Left kidney (tissue), 8 donors: ENCODE results near the gene TRIM3. TPM values are rescaled to one million over a fixed set of nuclear protein-coding genes. Genes with fewer than 3 reads are reported as not detected.
"Not testable (repeated sequence)": the region's sequence is repeated elsewhere in the genome, so short reads cannot be mapped to it uniquely, and the experiment has no call there.

Experiments
- DNase-seq: peaks from one replicate; pipeline ENCODE4 v3.0.0-alpha.2; 2013
- long read RNA-seq, 8 donors: transcript quantifications; one replicate each; lab custom pipeline, GENCODE V29; 2026
- polyA plus RNA-seq: library from polyadenylated mRNA; unstranded; fragments of 120-200 nt; gene quantifications from one replicate; pipeline ENCODE4 v1.2.1, GENCODE V29; 2013; ENCODE audit not compliant: insufficient read length

Gene TRIM3
- polyA plus RNA-seq = 26.5 TPM
- long read RNA-seq, donor 1, partial matches to known transcripts = 0 of 3 reads
- long read RNA-seq, donor 1, other reads (novel, unspliced or antisense) = 0 of 3 reads
- long read RNA-seq, donor 2, partial matches to known transcripts = 0 of 2 reads
- long read RNA-seq, donor 2, other reads (novel, unspliced or antisense) = 0 of 2 reads
- long read RNA-seq, donor 3, transcript TRIM3-201 (12 exons, 2,879 nt) = major isoform, 5 of 33 reads
- long read RNA-seq, donor 3, partial matches to known transcripts = 28 of 33 reads
- long read RNA-seq, donor 3, other reads (novel, unspliced or antisense) = 0 of 33 reads
- long read RNA-seq, donor 4, full-length matches to known transcripts = 1 of 21 reads
- long read RNA-seq, donor 4, partial matches to known transcripts = 20 of 21 reads
- long read RNA-seq, donor 4, other reads (novel, unspliced or antisense) = 0 of 21 reads
- long read RNA-seq, donor 5, partial matches to known transcripts = 0 of 3 reads
- long read RNA-seq, donor 5, other reads (novel, unspliced or antisense) = 0 of 3 reads
- long read RNA-seq, donor 6, partial matches to known transcripts = 56 of 56 reads
- long read RNA-seq, donor 6, other reads (novel, unspliced or antisense) = 0 of 56 reads
- long read RNA-seq, donor 7, partial matches to known transcripts = 0 of 3 reads
- long read RNA-seq, donor 7, other reads (novel, unspliced or antisense) = 0 of 3 reads
- long read RNA-seq, donor 8 = 0 reads

DNA sequence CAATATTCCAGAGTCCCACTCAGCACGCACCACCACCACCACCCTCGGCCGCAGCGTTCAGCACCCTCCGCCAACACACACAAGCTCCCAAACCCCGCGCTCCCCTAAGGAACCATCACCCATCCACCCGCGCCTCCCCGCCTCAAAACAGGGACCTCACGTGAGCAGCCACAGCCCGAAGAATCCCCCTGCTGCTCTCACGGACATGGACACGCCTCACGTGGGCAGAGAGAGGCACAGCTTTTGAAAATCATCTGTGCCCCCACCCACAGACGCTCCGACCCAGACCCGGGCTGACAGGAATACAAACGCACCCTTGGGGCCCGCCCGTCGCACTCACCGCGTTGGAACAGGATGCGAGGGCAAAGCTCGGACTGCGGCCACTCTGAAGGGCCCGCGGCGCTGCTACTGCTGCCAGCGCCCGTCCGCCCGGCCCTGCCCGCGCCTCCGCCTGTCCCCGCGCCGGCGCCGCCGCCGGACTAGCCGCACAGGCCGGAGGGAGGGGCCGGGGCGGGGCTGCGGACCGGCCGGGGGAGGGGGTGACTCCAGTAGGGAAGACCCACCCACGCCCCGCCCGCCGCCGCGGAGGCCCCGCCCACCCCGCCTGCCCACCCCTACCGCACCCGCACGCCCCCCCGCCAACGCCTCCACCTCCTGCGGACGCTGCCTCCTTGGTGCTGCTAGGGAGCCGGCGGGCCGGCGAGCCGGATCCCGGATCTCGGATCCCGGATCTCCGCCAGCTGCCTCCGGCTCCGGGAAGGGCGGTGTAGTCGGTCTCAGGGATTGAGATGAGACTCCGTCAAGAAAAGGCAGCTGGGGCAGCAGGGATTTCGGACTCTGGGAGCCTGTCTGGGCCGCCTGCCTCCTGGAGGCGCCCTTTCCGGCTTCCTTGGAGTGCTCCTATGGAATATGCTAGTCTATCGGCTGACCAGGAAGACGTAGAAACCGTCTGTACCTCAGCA, at the start of gene TRIM3:
Gene TRIM3, minus strand, starts transcription at position 491 of the 962 bp plus-strand sequence. CDS start 8,246 bp downstream, outside the sequence.
- peak; percentile 88 for DNase-seq

DNA sequence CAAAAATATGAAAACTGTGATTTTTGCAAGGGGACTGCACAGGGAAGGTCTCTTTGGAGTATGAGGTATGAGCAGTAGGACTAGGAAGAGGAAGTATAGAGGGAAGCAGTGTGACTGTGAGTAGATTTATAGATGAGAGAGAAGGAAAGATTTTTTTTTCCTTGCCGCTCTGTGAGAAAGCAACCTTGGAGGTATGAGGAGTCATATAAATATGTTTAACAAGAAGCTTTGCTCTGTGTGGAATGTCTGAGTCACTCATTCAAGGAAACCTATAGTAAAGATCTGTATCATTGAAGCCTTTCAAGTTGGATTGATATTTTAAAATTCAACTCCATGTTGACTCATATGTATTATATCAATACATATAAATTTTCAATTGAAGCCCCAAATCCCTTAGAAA, 49.5 kb upstream of the TRIM3 start:
- no peak for DNase-seq

- DNase-seq = not testable (repeated sequence)
Measured at GRCh38 chr11:6521946-6522345, 48.2 kb upstream of the TRIM3 start.

GRCh38 chr11:6520265-6520664, 46.5 kb upstream of the TRIM3 start:
- no peak for DNase-seq

DNA sequence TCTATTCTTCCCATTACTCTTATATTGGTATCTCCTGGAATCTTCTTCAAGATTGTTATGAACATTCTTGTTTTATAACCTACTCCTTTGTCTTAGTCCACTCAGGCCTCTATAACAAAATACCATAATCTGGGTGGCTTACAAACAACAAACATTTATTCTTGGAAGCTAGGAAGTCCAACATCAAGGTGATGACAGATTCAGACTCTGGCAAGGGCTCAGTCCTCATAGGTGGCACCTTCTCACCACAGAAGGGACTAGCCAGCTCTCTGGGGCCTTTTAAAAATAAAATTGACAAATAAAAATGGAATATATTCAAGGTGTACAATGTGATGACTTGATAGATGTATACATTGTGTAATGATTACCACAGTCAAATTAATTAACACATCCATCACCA, 43.1 kb upstream of the TRIM3 start:
- no peak for DNase-seq

GRCh38 chr11:6505577-6506240, 32.0 kb upstream of the TRIM3 start:
- peak; percentile 51 for DNase-seq

- no peak for DNase-seq
Measured at GRCh38 chr11:6504166-6504565, 30.4 kb upstream of the TRIM3 start.

GRCh38 chr11:6502382-6502781, 28.6 kb upstream of the TRIM3 start:
- DNase-seq = no peak

DNA sequence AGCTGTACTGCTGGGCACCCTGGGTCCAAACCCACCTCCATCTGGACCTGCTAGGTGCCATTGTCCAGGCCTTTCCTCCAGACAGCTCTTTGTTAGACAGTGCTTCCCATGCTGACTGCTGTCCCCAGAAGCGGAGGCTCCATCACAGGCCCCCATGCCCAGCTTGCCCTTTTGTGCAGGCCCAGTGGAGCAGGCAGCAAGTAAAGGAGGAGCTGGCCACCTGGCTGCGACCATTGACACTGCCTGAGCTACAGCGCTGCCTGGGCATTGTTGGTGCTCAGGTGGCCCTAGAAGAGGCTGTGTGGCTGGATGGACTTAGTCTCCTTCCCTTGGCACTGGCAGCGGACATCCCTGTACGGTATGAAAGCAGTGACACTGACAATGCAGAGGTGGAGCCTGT, 24.8 kb upstream of the TRIM3 start:
- DNase-seq = no peak

- DNase-seq = no peak
Measured at GRCh38 chr11:6498121-6498520, 24.4 kb upstream of the TRIM3 start.

DNA sequence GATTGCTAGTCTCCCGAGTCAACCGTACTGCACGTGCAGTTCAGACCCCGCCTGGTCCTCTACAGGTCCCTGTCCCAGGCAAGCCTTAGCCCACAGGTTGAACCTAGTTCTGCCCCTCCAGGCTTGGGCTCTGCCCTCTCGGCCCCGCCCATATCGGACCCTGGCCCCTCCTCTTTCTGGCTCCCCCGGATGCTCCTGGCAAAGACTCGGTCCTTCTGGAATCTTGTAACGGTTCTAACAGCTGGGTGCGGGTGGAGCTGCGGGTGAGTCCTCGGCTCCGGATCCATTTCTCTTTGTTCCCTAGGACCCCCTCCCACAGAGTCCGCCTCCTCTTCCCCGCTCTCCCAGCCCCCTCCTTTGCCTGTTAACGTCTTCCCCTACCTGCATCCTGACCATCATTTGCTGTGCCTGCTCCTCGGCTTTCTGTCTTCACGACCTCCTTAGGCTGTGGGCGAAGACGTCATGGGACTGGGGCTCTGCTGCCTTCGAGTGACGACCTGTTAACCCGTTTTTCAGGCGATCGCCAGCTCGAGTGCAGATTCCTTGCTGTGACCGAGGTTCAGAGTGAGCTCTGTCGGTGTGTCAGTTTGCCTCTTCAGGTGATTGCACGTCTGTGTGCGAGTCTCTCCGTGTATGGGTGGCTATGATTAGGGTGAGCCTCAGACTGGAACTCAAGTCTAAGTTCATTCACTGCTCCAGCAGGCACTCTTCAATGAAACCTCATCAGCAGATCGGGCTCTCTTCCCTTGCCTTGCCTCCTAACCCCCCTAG, 23.5 kb upstream of the TRIM3 start, which contains the start of gene DNHD1:
Gene DNHD1, plus strand, starts transcription at position 212 of the 771 bp plus-strand sequence. CDS start 936 bp downstream, outside the sequence.
- DNase-seq = no peak

DNA sequence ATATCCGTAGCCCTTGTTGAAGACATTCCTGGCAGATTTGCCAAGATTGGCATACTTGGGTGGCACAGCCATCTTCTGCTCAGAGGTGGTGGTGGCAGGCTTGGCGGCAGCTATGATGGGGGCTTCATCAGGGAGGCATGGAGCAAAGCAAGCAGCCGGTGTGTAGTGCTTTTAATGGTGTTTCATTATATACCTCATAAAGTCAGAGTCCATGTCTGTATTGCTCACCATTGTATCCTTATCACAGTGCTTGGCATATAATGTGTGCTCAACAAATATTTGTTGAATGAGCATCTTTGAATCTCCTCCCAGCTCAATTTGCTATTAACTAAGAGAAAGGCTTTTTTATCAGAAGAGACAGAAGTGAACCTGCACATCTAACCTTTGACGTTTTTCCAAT, 15.6 kb upstream of the TRIM3 start:
- DNase-seq = no peak

DNA sequence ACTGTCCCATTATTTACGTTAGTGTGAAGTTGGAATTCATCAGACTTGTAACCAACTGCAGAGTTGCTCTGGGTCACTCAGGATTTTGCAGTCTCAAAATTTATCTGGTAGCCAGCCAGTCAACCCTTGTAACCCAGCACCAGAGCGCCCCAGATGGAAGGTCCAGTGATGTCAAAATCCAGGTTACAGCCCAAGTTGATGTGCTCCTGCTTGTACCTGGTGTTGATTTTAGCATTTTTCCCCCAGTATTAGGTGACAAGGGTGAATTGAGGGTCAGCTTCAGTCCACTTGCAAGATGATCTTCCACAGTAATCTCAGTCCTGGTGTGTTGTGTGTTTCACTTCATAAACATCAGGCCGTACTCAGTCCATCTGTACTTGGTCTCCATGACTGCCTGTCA, 15.1 kb upstream of the TRIM3 start:
- DNase-seq = no peak

- no peak for DNase-seq
Measured at GRCh38 chr11:6488342-6488741, 14.6 kb upstream of the TRIM3 start.

DNA sequence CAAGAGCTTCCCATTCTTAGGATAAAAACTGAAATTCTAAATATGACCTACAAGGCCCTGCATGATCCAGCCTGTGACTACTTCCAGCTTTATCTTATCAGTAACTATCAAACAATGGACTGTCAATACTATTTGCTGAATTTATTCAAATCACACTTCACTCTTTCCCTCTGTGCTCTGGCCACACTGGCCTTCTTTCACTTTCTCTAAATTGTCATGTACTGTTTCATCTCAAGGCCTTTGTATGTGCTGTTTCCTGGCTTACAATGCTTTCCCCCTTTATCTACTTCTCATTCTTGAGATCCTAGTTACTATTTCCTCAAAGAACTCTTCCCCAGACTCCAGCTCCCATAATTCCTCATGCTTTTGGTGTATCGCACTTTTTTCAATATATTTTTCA, 13.2 kb upstream of the TRIM3 start:
- DNase-seq = no peak

GRCh38 chr11:6486256-6486655, 12.5 kb upstream of the TRIM3 start:
- DNase-seq = no peak

GRCh38 chr11:6485661-6486060, 11.9 kb upstream of the TRIM3 start:
- DNase-seq = no peak

- no peak for DNase-seq
Measured at GRCh38 chr11:6483015-6483414, 9.3 kb upstream of the TRIM3 start.

- no peak for DNase-seq
Measured at GRCh38 chr11:6482441-6482840, 8.7 kb upstream of the TRIM3 start.

DNA sequence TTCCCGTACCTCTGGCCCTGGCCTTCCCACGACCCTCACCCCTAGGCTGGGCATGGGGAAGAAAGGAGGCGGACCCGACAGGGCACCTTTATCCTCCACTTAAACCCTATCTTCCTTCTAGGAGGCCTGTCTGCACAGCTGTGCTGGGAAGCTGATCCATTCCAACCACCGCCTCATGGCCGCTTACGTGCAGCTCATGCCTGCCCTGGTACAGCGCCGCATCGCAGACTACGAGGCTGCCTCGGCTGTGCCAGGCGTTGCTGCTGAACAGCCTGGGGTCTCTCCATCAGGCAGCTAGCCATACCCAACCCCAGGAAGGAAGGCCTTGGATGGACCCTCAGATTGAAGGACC, 8.2 kb upstream of the TRIM3 start:
- DNase-seq = no peak
